GM23338 (cell line): ENCODE measurements around the gene CCDC186.

Source experiments
- EZH2 ChIP-seq: fragments of 200-600 bp; sonication (generic); IDR thresholded peaks from one replicate; pipeline ENCODE4 v1.8.0; 2017; ENCODE audit warnings: antibody characterized with exemption, mild to moderate bottlenecking, low read depth; ENCODE audit not compliant: unreplicated experiment
- EZH2phosphoT487 ChIP-seq: fragments of 200-600 bp; sonication (generic); IDR thresholded peaks from one replicate; pipeline ENCODE4 v1.8.1; 2018; ENCODE audit warnings: antibody characterized with exemption; ENCODE audit not compliant: unreplicated experiment
- NANOG ChIP-seq: IDR thresholded peaks from 2 replicates; pipeline ENCODE4 v1.6.1; 2016; ENCODE audit warnings: antibody characterized with exemption, borderline replicate concordance
- POLR2AphosphoS5 ChIP-seq: IDR thresholded peaks from 2 replicates; pipeline ENCODE4 v1.6.1; 2016; ENCODE audit warnings: antibody characterized with exemption, low read depth
- TF ChIP-seq, protein P1 (sequence below): fragments of 250-450 bp; sonication (Bioruptor Pico); IDR thresholded peaks from 2 replicates; pipeline ENCODE4 v1.5.0; 2020; ENCODE audit warnings: mild to moderate bottlenecking, moderate library complexity
- TF ChIP-seq, protein P2 (sequence below), 2 experiments: fragments of 200-600 bp in 1 of 2; sonication (generic) in 1 of 2; conservative IDR thresholded peaks; 2 replicates each; pipeline versions ENCODE4 v1.5.1 to v1.6.1; 2016 to 2017; ENCODE audit warnings: antibody characterized with exemption in 2 of 2, low read depth in 2 of 2, mild to moderate bottlenecking in 2 of 2, moderate library complexity in 1 of 2

DNA sequence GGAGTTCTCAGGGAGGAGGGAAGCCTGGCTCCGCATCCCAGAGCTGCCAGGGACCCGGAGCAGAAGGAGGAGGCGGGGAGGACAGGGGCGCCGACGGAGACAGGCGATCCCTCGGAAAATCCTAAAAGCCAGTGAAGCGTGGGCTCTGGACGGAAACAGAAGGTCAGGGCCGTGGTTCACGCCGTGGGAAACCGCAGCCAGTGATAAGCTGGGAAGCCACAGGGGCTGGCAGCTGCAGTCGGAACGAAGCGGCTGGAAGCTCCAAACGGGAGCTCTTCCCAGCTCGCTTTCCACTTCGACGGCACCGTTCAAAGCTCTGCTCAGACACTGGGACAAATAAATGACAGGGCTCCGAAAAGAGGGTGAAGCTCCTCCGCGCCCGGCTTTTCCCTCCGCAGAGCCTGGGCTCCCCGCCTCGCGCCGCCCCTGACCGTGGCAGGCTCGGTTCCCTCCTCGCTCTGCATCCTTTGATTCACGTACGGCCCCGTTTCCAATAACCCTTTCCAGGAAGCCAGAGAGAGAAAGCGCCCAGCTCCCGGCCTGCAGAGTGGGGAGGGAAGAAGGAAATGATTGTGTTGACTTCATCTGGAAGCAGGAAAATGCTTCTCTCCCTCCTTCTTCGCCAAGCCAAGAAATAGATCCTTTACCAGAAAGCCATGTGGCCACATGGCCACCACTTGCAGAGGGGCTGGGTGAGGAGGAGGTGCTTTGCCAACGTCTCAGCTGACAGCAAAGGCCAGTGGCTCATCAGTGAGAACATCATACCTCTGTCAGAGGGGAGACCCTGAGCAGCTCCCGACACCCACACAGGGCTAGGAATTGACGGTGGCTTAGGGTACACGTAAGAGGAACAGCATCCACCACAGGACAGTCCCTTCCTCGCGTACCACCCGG lies 72.9 kb downstream of the CCDC186 start:
- TF ChIP-seq, protein P1, sequence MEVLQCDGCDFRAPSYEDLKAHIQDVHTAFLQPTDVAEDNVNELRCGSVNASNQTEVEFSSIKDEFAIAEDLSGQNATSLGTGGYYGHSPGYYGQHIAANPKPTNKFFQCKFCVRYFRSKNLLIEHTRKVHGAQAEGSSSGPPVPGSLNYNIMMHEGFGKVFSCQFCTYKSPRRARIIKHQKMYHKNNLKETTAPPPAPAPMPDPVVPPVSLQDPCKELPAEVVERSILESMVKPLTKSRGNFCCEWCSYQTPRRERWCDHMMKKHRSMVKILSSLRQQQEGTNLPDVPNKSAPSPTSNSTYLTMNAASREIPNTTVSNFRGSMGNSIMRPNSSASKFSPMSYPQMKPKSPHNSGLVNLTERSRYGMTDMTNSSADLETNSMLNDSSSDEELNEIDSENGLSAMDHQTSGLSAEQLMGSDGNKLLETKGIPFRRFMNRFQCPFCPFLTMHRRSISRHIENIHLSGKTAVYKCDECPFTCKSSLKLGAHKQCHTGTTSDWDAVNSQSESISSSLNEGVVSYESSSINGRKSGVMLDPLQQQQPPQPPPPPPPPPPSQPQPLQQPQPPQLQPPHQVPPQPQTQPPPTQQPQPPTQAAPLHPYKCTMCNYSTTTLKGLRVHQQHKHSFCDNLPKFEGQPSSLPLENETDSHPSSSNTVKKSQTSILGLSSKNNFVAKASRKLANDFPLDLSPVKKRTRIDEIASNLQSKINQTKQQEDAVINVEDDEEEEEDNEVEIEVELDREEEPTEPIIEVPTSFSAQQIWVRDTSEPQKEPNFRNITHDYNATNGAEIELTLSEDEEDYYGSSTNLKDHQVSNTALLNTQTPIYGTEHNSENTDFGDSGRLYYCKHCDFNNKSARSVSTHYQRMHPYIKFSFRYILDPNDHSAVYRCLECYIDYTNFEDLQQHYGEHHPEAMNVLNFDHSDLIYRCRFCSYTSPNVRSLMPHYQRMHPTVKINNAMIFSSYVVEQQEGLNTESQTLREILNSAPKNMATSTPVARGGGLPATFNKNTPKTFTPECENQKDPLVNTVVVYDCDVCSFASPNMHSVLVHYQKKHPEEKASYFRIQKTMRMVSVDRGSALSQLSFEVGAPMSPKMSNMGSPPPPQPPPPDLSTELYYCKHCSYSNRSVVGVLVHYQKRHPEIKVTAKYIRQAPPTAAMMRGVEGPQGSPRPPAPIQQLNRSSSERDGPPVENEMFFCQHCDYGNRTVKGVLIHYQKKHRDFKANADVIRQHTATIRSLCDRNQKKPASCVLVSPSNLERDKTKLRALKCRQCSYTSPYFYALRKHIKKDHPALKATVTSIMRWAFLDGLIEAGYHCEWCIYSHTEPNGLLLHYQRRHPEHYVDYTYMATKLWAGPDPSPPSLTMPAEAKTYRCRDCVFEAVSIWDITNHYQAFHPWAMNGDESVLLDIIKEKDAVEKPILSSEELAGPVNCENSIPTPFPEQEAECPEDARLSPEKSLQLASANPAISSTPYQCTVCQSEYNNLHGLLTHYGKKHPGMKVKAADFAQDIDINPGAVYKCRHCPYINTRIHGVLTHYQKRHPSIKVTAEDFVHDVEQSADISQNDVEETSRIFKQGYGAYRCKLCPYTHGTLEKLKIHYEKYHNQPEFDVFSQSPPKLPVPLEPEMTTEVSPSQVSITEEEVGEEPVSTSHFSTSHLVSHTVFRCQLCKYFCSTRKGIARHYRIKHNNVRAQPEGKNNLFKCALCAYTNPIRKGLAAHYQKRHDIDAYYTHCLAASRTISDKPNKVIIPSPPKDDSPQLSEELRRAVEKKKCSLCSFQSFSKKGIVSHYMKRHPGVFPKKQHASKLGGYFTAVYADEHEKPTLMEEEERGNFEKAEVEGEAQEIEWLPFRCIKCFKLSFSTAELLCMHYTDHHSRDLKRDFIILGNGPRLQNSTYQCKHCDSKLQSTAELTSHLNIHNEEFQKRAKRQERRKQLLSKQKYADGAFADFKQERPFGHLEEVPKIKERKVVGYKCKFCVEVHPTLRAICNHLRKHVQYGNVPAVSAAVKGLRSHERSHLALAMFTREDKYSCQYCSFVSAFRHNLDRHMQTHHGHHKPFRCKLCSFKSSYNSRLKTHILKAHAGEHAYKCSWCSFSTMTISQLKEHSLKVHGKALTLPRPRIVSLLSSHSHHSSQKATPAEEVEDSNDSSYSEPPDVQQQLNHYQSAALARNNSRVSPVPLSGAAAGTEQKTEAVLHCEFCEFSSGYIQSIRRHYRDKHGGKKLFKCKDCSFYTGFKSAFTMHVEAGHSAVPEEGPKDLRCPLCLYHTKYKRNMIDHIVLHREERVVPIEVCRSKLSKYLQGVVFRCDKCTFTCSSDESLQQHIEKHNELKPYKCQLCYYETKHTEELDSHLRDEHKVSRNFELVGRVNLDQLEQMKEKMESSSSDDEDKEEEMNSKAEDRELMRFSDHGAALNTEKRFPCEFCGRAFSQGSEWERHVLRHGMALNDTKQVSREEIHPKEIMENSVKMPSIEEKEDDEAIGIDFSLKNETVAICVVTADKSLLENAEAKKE: no peak
- TF ChIP-seq NANOG (no peak), EZH2phosphoT487 (no peak), EZH2 (peak; percentile 19), POLR2AphosphoS5 (no peak)
- TF ChIP-seq, protein P2, sequence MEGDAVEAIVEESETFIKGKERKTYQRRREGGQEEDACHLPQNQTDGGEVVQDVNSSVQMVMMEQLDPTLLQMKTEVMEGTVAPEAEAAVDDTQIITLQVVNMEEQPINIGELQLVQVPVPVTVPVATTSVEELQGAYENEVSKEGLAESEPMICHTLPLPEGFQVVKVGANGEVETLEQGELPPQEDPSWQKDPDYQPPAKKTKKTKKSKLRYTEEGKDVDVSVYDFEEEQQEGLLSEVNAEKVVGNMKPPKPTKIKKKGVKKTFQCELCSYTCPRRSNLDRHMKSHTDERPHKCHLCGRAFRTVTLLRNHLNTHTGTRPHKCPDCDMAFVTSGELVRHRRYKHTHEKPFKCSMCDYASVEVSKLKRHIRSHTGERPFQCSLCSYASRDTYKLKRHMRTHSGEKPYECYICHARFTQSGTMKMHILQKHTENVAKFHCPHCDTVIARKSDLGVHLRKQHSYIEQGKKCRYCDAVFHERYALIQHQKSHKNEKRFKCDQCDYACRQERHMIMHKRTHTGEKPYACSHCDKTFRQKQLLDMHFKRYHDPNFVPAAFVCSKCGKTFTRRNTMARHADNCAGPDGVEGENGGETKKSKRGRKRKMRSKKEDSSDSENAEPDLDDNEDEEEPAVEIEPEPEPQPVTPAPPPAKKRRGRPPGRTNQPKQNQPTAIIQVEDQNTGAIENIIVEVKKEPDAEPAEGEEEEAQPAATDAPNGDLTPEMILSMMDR (conservative IDR thresholded peaks at IDR 0.05; ENCODE audit: low read depth in 2 of 2): no peak
